H1 (cell line): ENCODE measurements around the gene SFXN2. TPM values are rescaled to one million over a fixed set of nuclear protein-coding genes. Genes with fewer than 3 reads are reported as not detected.

Experiments used
- RBBP5 ChIP-seq: IDR thresholded peaks from 2 replicates; pipeline ENCODE4 v1.7.1; 2012; ENCODE audit warnings: low read depth, mild to moderate bottlenecking, inconsistent platforms, low read length, moderate library complexity, borderline replicate concordance
- SIX5 ChIP-seq: IDR thresholded peaks from 2 replicates; pipeline ENCODE4 v1.6.1; 2011; ENCODE audit warnings: mild to moderate bottlenecking, low read depth, low read length
- TAF1 ChIP-seq: IDR thresholded peaks from 2 replicates; pipeline ENCODE4 v1.6.1; 2011; ENCODE audit warnings: mild to moderate bottlenecking, low read depth, low read length
- polyA plus RNA-seq, 7 experiments: library from polyadenylated mRNA; depleted of rRNA in 3 of 7; stranded (reverse) in 5 of 7; unstranded in 2 of 7; fragments of >200 nt in 5 of 7; fragments of 200-250 nt in 2 of 7; gene quantifications; 1 replicate in 5 of 7; 2 replicates in 1 of 7; 4 replicates in 1 of 7; pipeline versions ENCODE4 v1.2.1 to v1.2.3, GENCODE V29; 2011 to 2013; ENCODE audit warnings: missing spikeins in 2 of 7, mixed read lengths in 2 of 7
- total RNA-seq: library from RNA; stranded (reverse); fragmentation: NEBNext Ultra II Directional; extraction: Animal tissue kit (Norgen Biotek cat#: 25700); gene quantifications from 2 replicates; pipeline ENCODE4 v1.2.1, GENCODE V29; 2021

SFXN2 gene
- total and polyA plus RNA-seq, 2 of the 8 experiments (the other 6 are each of a cell fraction or from before 2014, with no cell fraction given) = 20.5 to 23.5 TPM

- no peak for TF ChIP-seq SIX5
- TF ChIP-seq TAF1 = peak; percentile 38; the same call in 1 of the 2 replicates
- peak; percentile 51 for TF ChIP-seq RBBP5
These were observed 62.5 kb downstream of the SFXN2 start (continued) for GRCh38 chr10:102776779-102777456.
